HG03460 (cell line): Measurements from ENCODE around the gene BICD1.

ENCODE experiments used
- ATAC-seq: cut with Tn5 transposase; IDR thresholded peaks from one replicate; pipeline ENCODE4 v1.9.1; 2021; ENCODE audit not compliant: unreplicated experiment

BICD1 gene

GRCh38 chr12:32233568-32233967 lies 126.9 kb downstream of the BICD1 start:
- no peak for ATAC-seq

GRCh38 chr12:32235251-32235650 lies 128.6 kb downstream of the BICD1 start:
- ATAC-seq = no peak

GRCh38 chr12:32240162-32240561 lies 133.5 kb downstream of the BICD1 start:
- ATAC-seq = no peak

- ATAC-seq = no peak
These were observed 134.2 kb downstream of the BICD1 start for GRCh38 chr12:32240831-32241230.

GRCh38 chr12:32242641-32243040 lies 136.0 kb downstream of the BICD1 start:
- ATAC-seq = no peak

GRCh38 chr12:32248441-32249140 lies 141.9 kb downstream of the BICD1 start:
- ATAC-seq = no peak

- ATAC-seq = no peak
These were observed 143.1 kb downstream of the BICD1 start for GRCh38 chr12:32249777-32250176.

- ATAC-seq = peak; percentile 69
These were observed 145.8 kb downstream of the BICD1 start for GRCh38 chr12:32252199-32253073.

- no peak for ATAC-seq
These were observed 146.6 kb downstream of the BICD1 start for GRCh38 chr12:32253154-32253790.

- ATAC-seq = no peak
These were observed 147.8 kb downstream of the BICD1 start for GRCh38 chr12:32254260-32254956.

GRCh38 chr12:32255588-32255987 lies 148.9 kb downstream of the BICD1 start:
- no peak for ATAC-seq

GRCh38 chr12:32257695-32258496 lies 151.2 kb downstream of the BICD1 start:
- no peak for ATAC-seq

GRCh38 chr12:32260696-32261095 lies 154.0 kb downstream of the BICD1 start:
- ATAC-seq = no peak

GRCh38 chr12:32261638-32262037 lies 155.0 kb downstream of the BICD1 start:
- ATAC-seq = no peak

GRCh38 chr12:32264961-32265360 lies 158.3 kb downstream of the BICD1 start:
- peak; percentile 79 for ATAC-seq

- no peak for ATAC-seq
These were observed 158.8 kb downstream of the BICD1 start for GRCh38 chr12:32265456-32265855.

- ATAC-seq = peak; percentile 46
These were observed 159.3 kb downstream of the BICD1 start for GRCh38 chr12:32265951-32266350.

GRCh38 chr12:32266756-32267155 lies 160.1 kb downstream of the BICD1 start:
- no peak for ATAC-seq

- no peak for ATAC-seq
These were observed 164.4 kb downstream of the BICD1 start for GRCh38 chr12:32270818-32271710.
